22Rv1 (cell line): ENCODE results near the gene ASIC3.

ENCODE experiments used
- ZFX ChIP-seq: fragments of 450-650 bp; IDR thresholded peaks from 2 replicates; pipeline ENCODE4 v1.6.1; 2017; ENCODE audit warnings: antibody characterized with exemption, borderline replicate concordance
- TF ChIP-seq, protein P1 (sequence below): fragments of 450-650 bp; IDR thresholded peaks from 2 replicates; pipeline ENCODE4 v1.5.1; 2017; ENCODE audit warnings: mild to moderate bottlenecking

DNA sequence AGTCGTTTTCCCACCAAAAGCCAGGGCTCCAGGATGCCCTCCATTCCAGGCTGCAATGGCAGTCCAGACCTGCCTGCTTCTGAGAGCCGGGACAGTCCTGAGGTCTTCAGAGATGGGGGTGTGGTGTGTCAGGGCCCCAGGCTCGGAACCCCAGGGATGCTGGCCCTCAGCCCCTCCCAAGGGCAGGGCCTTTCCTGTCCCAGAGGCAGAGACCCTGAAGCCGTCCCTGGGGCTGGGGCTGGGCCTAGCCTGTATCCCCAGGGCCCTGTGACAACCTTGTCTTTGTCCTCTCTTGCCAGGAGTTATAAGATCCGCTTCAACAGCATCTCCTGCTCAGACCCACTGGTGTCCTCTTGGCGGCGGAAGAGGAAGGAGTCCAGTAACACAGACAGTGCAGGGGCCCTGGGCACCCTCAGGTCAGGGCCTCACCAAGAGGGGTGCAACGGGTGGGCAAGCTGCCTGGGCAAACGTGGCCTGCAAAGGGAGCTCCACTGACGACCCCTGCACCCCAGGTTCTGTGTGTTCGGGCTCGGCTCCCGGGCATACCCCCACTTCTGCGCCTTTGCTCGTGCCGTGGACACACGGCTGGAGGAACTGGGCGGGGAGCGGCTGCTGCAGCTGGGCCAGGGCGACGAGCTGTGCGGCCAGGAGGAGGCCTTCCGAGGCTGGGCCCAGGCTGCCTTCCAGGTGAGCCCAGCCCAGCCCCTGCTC is 41.6 kb upstream of the ASIC3 start:
- TF ChIP-seq, protein P1, sequence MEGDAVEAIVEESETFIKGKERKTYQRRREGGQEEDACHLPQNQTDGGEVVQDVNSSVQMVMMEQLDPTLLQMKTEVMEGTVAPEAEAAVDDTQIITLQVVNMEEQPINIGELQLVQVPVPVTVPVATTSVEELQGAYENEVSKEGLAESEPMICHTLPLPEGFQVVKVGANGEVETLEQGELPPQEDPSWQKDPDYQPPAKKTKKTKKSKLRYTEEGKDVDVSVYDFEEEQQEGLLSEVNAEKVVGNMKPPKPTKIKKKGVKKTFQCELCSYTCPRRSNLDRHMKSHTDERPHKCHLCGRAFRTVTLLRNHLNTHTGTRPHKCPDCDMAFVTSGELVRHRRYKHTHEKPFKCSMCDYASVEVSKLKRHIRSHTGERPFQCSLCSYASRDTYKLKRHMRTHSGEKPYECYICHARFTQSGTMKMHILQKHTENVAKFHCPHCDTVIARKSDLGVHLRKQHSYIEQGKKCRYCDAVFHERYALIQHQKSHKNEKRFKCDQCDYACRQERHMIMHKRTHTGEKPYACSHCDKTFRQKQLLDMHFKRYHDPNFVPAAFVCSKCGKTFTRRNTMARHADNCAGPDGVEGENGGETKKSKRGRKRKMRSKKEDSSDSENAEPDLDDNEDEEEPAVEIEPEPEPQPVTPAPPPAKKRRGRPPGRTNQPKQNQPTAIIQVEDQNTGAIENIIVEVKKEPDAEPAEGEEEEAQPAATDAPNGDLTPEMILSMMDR = no peak
- TF ChIP-seq ZFX = no peak
